Measurements from ENCODE around the gene SLC35F4. TPM values are rescaled to one million over a fixed set of nuclear protein-coding genes. Genes with fewer than 3 reads are reported as not detected.
A peak's percentile ranks its signal among the peaks of the same experiment; 100 is the strongest.

The SLC35F4 gene
- polyA plus RNA-seq, 1 donor from 2014 or later: 21.0 TPM

DNA sequence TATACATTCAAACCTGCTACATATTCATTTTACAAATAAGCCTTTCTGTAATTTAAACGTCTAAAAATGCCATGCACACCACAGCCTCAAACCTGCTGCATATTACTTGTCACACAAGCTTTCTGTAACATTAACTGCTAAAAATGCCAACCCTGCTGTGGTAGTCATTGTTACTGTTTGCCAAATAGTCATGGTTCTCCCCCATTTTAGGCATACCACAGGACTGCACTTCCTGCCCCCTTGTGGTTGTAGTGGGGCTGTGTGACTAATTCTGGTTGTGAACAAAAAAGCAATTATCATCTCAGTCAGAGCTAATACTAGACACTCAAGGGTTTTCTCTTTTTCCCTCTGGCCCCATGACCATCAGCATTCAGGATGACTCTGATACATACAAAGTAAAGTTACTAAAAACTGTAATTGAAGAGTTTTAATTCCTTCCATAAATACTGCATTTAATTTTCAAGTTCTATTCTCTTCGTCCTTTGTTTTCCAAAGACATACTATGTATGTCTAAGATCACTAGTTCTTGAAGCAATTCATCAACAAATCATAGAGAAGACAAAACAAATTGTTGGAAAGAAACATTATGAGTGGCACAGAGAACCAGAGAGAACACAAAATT is 5.7 kb upstream of the SLC35F4 start:
- H3K27ac ChIP-seq (ENCODE audit: low read length): no peak overlapping the region
- H3K79me2 ChIP-seq (replicated peaks; ENCODE audit: insufficient read depth, low read length): no peaks in the 10 kb centered on the region
- no peaks in the 10 kb centered on the region for H3K36me3 ChIP-seq (ENCODE audit: insufficient read depth, low read length)
- H3K4me2 ChIP-seq (ENCODE audit: low read length): no peak overlapping the region
- H3F3A ChIP-seq (ENCODE audit: insufficient read depth, low read length, poor library complexity, severe bottlenecking): no peaks in the 10 kb centered on the region
- no peaks in the 10 kb centered on the region for H3K27me3 ChIP-seq (ENCODE audit: insufficient read depth, low read depth, low read length)
- no peaks in the 10 kb centered on the region for H4K20me1 ChIP-seq (ENCODE audit: insufficient read depth)
- no peaks in the 10 kb centered on the region for H3K9me3 ChIP-seq (ENCODE audit: low read length)
- TF ChIP-seq, protein P1, sequence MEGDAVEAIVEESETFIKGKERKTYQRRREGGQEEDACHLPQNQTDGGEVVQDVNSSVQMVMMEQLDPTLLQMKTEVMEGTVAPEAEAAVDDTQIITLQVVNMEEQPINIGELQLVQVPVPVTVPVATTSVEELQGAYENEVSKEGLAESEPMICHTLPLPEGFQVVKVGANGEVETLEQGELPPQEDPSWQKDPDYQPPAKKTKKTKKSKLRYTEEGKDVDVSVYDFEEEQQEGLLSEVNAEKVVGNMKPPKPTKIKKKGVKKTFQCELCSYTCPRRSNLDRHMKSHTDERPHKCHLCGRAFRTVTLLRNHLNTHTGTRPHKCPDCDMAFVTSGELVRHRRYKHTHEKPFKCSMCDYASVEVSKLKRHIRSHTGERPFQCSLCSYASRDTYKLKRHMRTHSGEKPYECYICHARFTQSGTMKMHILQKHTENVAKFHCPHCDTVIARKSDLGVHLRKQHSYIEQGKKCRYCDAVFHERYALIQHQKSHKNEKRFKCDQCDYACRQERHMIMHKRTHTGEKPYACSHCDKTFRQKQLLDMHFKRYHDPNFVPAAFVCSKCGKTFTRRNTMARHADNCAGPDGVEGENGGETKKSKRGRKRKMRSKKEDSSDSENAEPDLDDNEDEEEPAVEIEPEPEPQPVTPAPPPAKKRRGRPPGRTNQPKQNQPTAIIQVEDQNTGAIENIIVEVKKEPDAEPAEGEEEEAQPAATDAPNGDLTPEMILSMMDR (IDR thresholded peaks at IDR 0.05; ENCODE audit: poor library complexity, severe bottlenecking): peak; percentile 70
- TF ChIP-seq EZH2 (IDR thresholded peaks at IDR 0.05; ENCODE audit: borderline replicate concordance, insufficient read depth, low read length, poor library complexity, severe bottlenecking): no peak
- TF ChIP-seq EP300 (conservative IDR thresholded peaks at IDR 0.05; ENCODE audit: poor library complexity, severe bottlenecking): no peak
- peak; percentile 58 for TF ChIP-seq RAD21 (conservative IDR thresholded peaks at IDR 0.05)
- TF ChIP-seq, protein P2, sequence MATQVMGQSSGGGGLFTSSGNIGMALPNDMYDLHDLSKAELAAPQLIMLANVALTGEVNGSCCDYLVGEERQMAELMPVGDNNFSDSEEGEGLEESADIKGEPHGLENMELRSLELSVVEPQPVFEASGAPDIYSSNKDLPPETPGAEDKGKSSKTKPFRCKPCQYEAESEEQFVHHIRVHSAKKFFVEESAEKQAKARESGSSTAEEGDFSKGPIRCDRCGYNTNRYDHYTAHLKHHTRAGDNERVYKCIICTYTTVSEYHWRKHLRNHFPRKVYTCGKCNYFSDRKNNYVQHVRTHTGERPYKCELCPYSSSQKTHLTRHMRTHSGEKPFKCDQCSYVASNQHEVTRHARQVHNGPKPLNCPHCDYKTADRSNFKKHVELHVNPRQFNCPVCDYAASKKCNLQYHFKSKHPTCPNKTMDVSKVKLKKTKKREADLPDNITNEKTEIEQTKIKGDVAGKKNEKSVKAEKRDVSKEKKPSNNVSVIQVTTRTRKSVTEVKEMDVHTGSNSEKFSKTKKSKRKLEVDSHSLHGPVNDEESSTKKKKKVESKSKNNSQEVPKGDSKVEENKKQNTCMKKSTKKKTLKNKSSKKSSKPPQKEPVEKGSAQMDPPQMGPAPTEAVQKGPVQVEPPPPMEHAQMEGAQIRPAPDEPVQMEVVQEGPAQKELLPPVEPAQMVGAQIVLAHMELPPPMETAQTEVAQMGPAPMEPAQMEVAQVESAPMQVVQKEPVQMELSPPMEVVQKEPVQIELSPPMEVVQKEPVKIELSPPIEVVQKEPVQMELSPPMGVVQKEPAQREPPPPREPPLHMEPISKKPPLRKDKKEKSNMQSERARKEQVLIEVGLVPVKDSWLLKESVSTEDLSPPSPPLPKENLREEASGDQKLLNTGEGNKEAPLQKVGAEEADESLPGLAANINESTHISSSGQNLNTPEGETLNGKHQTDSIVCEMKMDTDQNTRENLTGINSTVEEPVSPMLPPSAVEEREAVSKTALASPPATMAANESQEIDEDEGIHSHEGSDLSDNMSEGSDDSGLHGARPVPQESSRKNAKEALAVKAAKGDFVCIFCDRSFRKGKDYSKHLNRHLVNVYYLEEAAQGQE (IDR thresholded peaks at IDR 0.05; ENCODE audit: borderline replicate concordance): no peak
- no peak for TF ChIP-seq POLR2AphosphoS5 (IDR thresholded peaks at IDR 0.05)
- peak; percentile 72 for TF ChIP-seq SMC3 (conservative IDR thresholded peaks at IDR 0.05; ENCODE audit: poor library complexity)
- no peak for TF ChIP-seq MXI1 (conservative IDR thresholded peaks at IDR 0.05; ENCODE audit: poor library complexity, severe bottlenecking)
- no peak for TF ChIP-seq TAF1 (IDR thresholded peaks at IDR 0.05; ENCODE audit: low read depth)
- no peak overlapping the region for H3K9ac ChIP-seq (ENCODE audit: low read length)
- H3K4me3 ChIP-seq (ENCODE audit: low read length): no peak overlapping the region
- H2AFZ ChIP-seq (ENCODE audit: low read depth, low read length): no peak overlapping the region
- H3K9me2 ChIP-seq (ENCODE audit: insufficient read depth, low read length): no peaks in the 10 kb centered on the region

DNA sequence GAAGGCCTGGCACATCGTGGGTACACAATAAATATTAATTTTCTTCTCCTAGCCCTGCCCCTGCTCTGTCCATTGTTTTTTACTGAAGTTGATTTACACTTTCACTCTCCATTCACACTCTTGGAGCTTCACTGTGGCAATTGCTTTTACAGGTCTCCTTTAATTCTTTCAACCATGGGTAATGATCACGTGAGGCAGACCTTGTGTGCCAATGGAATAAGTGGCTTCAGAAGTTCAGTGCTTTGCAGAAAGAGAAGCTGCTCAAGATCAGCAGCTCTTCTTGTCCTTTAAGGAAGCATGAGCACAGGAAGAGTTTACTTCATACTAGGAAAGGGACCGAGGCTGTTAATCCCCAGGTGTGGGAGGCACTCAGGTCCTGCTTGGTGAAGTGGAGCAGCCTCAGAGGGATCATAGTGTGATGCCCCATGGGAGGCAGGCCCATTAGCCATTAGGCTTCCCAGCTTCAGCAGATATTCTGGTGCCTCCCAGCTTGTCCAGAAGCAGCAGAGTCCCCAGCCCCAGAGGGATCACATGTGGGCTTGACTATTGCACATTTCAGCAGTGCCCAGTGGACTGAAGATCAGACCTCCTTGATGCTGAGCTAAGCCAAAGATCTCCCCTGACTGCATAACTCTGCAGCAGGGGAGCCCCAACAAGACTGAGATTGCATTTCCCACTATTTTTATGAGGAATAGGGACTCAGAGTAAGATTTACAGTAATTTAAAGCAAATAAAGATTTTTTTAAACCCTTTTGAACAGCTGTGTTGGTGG is 5.0 kb upstream of the SLC35F4 start:
- Histone ChIP-seq H3K9me2 (ENCODE audit: insufficient read depth, low read length) (no peaks in the 10 kb centered on the region), H4K20me1 (ENCODE audit: insufficient read depth) (no peaks in the 10 kb centered on the region), H3F3A (ENCODE audit: insufficient read depth, low read length, poor library complexity, severe bottlenecking) (no peaks in the 10 kb centered on the region), H2AFZ (ENCODE audit: low read depth, low read length) (no peak overlapping the region), H3K79me2 (replicated peaks; ENCODE audit: insufficient read depth, low read length) (no peaks in the 10 kb centered on the region), H3K4me2 (ENCODE audit: low read length) (no peak overlapping the region), H3K27me3 (ENCODE audit: insufficient read depth, low read depth, low read length) (no peaks in the 10 kb centered on the region), H3K4me3 (ENCODE audit: low read length) (no peak overlapping the region), H3K9ac (ENCODE audit: low read length) (no peak overlapping the region), H3K27ac (ENCODE audit: low read length) (no peak overlapping the region), H3K36me3 (ENCODE audit: insufficient read depth, low read length) (no peaks in the 10 kb centered on the region), H3K9me3 (ENCODE audit: low read length) (no peaks in the 10 kb centered on the region)
- TF ChIP-seq EP300 (conservative IDR thresholded peaks at IDR 0.05; ENCODE audit: poor library complexity, severe bottlenecking): no peak
- TF ChIP-seq TAF1 (IDR thresholded peaks at IDR 0.05; ENCODE audit: low read depth): no peak
- TF ChIP-seq POLR2AphosphoS5 (IDR thresholded peaks at IDR 0.05): no peak
- TF ChIP-seq, protein P2 (IDR thresholded peaks at IDR 0.05; ENCODE audit: borderline replicate concordance): no peak

Measured in neural cell (in vitro differentiated cells).